Measurements from ENCODE around the gene FKBP5. TPM values are rescaled to one million over a fixed set of nuclear protein-coding genes. Genes with fewer than 3 reads are reported as not detected.

The FKBP5 gene
- total and polyA plus RNA-seq, 2 donors (not counting 1 experiment from before 2014, with no cell fraction given) = 2.8 to 7.4 TPM

DNA sequence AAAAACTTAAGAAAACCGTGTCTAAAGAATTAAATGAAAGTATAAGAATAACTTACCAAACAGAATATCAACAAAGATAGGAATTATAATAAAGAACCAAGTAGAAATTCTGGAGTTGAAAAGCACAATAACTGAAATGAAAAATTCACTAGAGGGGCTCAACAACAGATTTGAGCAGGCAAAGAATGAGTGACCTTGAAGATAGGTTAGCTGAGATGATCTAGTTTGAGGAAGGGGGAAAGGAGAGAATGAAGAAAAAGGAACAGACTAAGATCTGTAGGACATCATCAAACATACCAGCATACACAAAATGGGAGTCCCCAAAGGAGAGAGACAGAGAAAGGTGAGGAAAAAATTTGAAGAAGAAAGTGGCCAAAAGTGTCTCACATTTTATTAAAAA is 138.3 kb downstream of the FKBP5 start:
- no peaks in the 10 kb centered on the region for H3K4me1 ChIP-seq (ENCODE audit: control insufficient read depth in 2 of 2, insufficient read depth in 2 of 2, low read length in 2 of 2)
- H3K79me2 ChIP-seq (ENCODE audit: control insufficient read depth, insufficient read depth, low read length) = no peaks in the 10 kb centered on the region
- Mint-ChIP-seq H3K27me3 (peaks cover 23% of the 10 kb centered on the region), H3K9me3 (ENCODE audit: insufficient read depth) (peaks cover 8% of the 10 kb centered on the region), H3K27ac (no peak overlapping the region), H3K4me3 (no peak overlapping the region), H3K4me1 (no peaks in the 10 kb centered on the region)
- ChIA-PET POLR2A (no interaction called here), CTCF (interaction anchor here (0.6 to 1.5 kb wide), 3 partner anchors 101 to 273 kb away, joined by 3 to 5 read pairs (median 3); no protein-coding TSS in a partner anchor)
- H3K27me3 ChIP-seq (replicated peaks in 1 of 4; ENCODE audit: control extremely low read depth in 1 of 4, control insufficient read depth in 3 of 4, insufficient read depth in 4 of 4, low read length in 3 of 4) = peaks cover 0 to 13% (median 2%) of the 10 kb centered on the region in 4 experiments
- no peak overlapping the region for H3K4me3 ChIP-seq (ENCODE audit: control extremely low read depth in 1 of 5, extremely low read depth in 1 of 5, insufficient read depth in 1 of 5, low read depth in 2 of 5, low read length in 4 of 5)
- H3K27ac ChIP-seq (ENCODE audit: low read length in 2 of 2) = no peak overlapping the region
- no peak overlapping the region for H3K9ac ChIP-seq (ENCODE audit: low read length)
- H4K20me1 ChIP-seq (ENCODE audit: control insufficient read depth, insufficient read depth, low read length, poor library complexity, severe bottlenecking) = no peaks in the 10 kb centered on the region
- intact Hi-C loops (cut with micrococcal nuclease) = no loop called here
- H2AFZ ChIP-seq (ENCODE audit: insufficient read depth, low read depth, low read length, poor library complexity, severe bottlenecking) = no peak overlapping the region
- DNase-seq = no peak
- H3K36me3 ChIP-seq (replicated peaks in 1 of 2; ENCODE audit: control extremely low read depth in 1 of 2, control insufficient read depth in 1 of 2, extremely low read depth in 1 of 2, insufficient read depth in 2 of 2, low read length in 1 of 2) = no peaks in the 10 kb centered on the region
- no peak for TF ChIP-seq EZH2 (IDR thresholded peaks at IDR 0.05; ENCODE audit: borderline replicate concordance, insufficient read depth, low read depth, low read length, poor library complexity, severe bottlenecking)
- TF ChIP-seq, protein P1, sequence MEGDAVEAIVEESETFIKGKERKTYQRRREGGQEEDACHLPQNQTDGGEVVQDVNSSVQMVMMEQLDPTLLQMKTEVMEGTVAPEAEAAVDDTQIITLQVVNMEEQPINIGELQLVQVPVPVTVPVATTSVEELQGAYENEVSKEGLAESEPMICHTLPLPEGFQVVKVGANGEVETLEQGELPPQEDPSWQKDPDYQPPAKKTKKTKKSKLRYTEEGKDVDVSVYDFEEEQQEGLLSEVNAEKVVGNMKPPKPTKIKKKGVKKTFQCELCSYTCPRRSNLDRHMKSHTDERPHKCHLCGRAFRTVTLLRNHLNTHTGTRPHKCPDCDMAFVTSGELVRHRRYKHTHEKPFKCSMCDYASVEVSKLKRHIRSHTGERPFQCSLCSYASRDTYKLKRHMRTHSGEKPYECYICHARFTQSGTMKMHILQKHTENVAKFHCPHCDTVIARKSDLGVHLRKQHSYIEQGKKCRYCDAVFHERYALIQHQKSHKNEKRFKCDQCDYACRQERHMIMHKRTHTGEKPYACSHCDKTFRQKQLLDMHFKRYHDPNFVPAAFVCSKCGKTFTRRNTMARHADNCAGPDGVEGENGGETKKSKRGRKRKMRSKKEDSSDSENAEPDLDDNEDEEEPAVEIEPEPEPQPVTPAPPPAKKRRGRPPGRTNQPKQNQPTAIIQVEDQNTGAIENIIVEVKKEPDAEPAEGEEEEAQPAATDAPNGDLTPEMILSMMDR (IDR thresholded peaks at IDR 0.05) = no peak
- ATAC-seq (ENCODE audit: low read depth) = no peak
- H3K4me2 ChIP-seq (replicated peaks; ENCODE audit: low read depth, low read length, poor library complexity, severe bottlenecking) = no peak overlapping the region
- no CpG with 5 or more reads among the region's 1 CpG for WGBS (ENCODE audit: insufficient coverage)
- H3K9me3 ChIP-seq (ENCODE audit: control extremely low read depth in 1 of 3, control insufficient read depth in 2 of 3, insufficient read depth in 1 of 3, low read length in 2 of 3) = peaks cover 3 to 19% (median 12%) of the 10 kb centered on the region in 3 donors

DNA sequence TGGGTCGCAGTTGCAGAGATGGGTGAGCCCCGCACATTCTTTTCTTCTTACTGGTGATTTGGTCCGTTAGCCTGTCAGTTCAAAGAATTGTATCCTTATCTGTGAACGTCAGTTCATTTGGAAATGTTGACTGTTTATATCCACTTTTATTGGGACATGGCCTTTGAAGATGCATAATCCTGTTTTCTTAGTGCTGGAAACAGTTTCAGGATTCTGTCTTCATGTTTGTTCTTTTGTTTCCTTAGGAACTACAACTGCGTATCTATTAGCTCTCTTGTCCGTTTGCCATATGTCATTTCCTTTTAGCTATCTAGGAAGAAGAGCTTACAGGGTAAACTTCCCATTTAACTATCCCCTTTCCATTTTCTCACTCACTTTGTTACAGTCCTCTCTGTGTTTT is 141.0 kb downstream of the FKBP5 start:
- no peak overlapping the region for H3K4me3 Mint-ChIP-seq
- no peak overlapping the region for H3K27ac ChIP-seq (ENCODE audit: low read length in 2 of 2)
- DNase-seq (no peak), ATAC-seq (ENCODE audit: low read depth) (no peak)
- H3K9me3 ChIP-seq (ENCODE audit: control extremely low read depth in 1 of 3, control insufficient read depth in 2 of 3, insufficient read depth in 1 of 3, low read length in 2 of 3) = peaks cover 3 to 19% (median 12%) of the 10 kb centered on the region in 3 donors
- peaks cover 23% of the 10 kb centered on the region for H3K27me3 Mint-ChIP-seq
- ChIA-PET CTCF (interaction anchor here (0.7 kb wide), 1 partner anchor 189 kb away, joined by 3 read pairs; no protein-coding TSS in a partner anchor), POLR2A (no interaction called here)
- no peaks in the 10 kb centered on the region for H3K4me1 ChIP-seq (ENCODE audit: control insufficient read depth in 2 of 2, insufficient read depth in 2 of 2, low read length in 2 of 2)
- no peak overlapping the region for H3K4me3 ChIP-seq (ENCODE audit: control extremely low read depth in 1 of 5, extremely low read depth in 1 of 5, insufficient read depth in 1 of 5, low read depth in 2 of 5, low read length in 4 of 5)
- no peak overlapping the region for H2AFZ ChIP-seq (ENCODE audit: insufficient read depth, low read depth, low read length, poor library complexity, severe bottlenecking)
- no peak for TF ChIP-seq EZH2 (IDR thresholded peaks at IDR 0.05; ENCODE audit: borderline replicate concordance, insufficient read depth, low read depth, low read length, poor library complexity, severe bottlenecking)
- H3K36me3 ChIP-seq (replicated peaks in 1 of 2; ENCODE audit: control extremely low read depth in 1 of 2, control insufficient read depth in 1 of 2, extremely low read depth in 1 of 2, insufficient read depth in 2 of 2, low read length in 1 of 2) = no peaks in the 10 kb centered on the region
- WGBS (ENCODE audit: insufficient coverage) = 95% methylated on average over 6 of the region's 6 CpGs
- peaks cover 8% of the 10 kb centered on the region for H3K9me3 Mint-ChIP-seq (ENCODE audit: insufficient read depth)
- H3K79me2 ChIP-seq (ENCODE audit: control insufficient read depth, insufficient read depth, low read length) = no peaks in the 10 kb centered on the region
- H3K9ac ChIP-seq (ENCODE audit: low read length) = no peak overlapping the region
- no peak overlapping the region for H3K27ac Mint-ChIP-seq
- no peaks in the 10 kb centered on the region for H3K4me1 Mint-ChIP-seq
- no peaks in the 10 kb centered on the region for H4K20me1 ChIP-seq (ENCODE audit: control insufficient read depth, insufficient read depth, low read length, poor library complexity, severe bottlenecking)
- H3K4me2 ChIP-seq (replicated peaks; ENCODE audit: low read depth, low read length, poor library complexity, severe bottlenecking) = no peak overlapping the region
- intact Hi-C loops (cut with micrococcal nuclease) = no loop called here
- peaks cover 0 to 13% (median 2%) of the 10 kb centered on the region in 4 experiments for H3K27me3 ChIP-seq (replicated peaks in 1 of 4; ENCODE audit: control extremely low read depth in 1 of 4, control insufficient read depth in 3 of 4, insufficient read depth in 4 of 4, low read length in 3 of 4)

Data from B cell (primary cell).